Naive thymus-derived CD4-positive, alpha-beta T cell (primary cell): Measurements from ENCODE around the gene CAMTA1. TPM values are rescaled to one million over a fixed set of nuclear protein-coding genes. Genes with fewer than 3 reads are reported as not detected.

ENCODE experiments used
- ATAC-seq: fragments of 150-1000 bp; cut with Tn5 transposase; 2 replicates; pipeline ENCODE4 v1.10.0; 2021; ENCODE audit warnings: mild to moderate bottlenecking, moderate library complexity
- CTCF ChIA-PET: fragments of 350-600 bp; sonication (Branson Sonifier 250); formaldehyde crosslinking; loops from one replicate; lab custom pipeline; 2021; ENCODE audit warnings: antibody characterized with exemption; lab: Charles Lee
- POLR2A ChIA-PET: fragments of 350-600 bp; sonication (Branson Sonifier 250); formaldehyde crosslinking; loops from one replicate; lab custom pipeline; 2021; ENCODE audit warnings: antibody characterized with exemption, inconsistent platforms; lab: Charles Lee
- DNase-seq, 9 donors: peaks; one replicate each; pipeline versions ENCODE4 v3.0.0 to v3.0.0-alpha.2; 2020 to 2022; ENCODE audit warnings: mixed read lengths in 1 of 9
- H3K27ac ChIP-seq: one replicate; pipeline ENCODE4 v1.7.0; 2013; ENCODE audit warnings: mild to moderate bottlenecking, low read depth, low read length, moderate library complexity
- H3K27me3 ChIP-seq, 2 donors: one replicate each; pipeline ENCODE4 v1.7.0; 2013; ENCODE audit warnings: low read length in 2 of 2, mild to moderate bottlenecking in 2 of 2, moderate library complexity in 2 of 2; ENCODE audit not compliant: control insufficient read depth in 2 of 2, insufficient read depth in 2 of 2
- H3K36me3 ChIP-seq, 3 experiments: 1 replicate in 2 of 3; 2 replicates in 1 of 3; pipeline ENCODE4 v1.7.0; 2013; ENCODE audit warnings: low read length in 3 of 3, mild to moderate bottlenecking in 3 of 3, moderate library complexity in 1 of 3; ENCODE audit not compliant: insufficient read depth in 3 of 3, control insufficient read depth in 2 of 3
- H3K4me1 ChIP-seq, 2 donors: one replicate each; pipeline ENCODE4 v1.7.0; 2013; ENCODE audit warnings: low read length in 2 of 2, mild to moderate bottlenecking in 2 of 2, moderate library complexity in 1 of 2; ENCODE audit not compliant: control insufficient read depth in 2 of 2, insufficient read depth in 2 of 2
- H3K4me3 ChIP-seq: 2 replicates; pipeline ENCODE4 v1.7.0; 2013; ENCODE audit warnings: mild to moderate bottlenecking, low read length
- H3K9me3 ChIP-seq, 3 experiments: 1 replicate in 2 of 3; 2 replicates in 1 of 3; pipeline ENCODE4 v1.7.0; 2013; ENCODE audit warnings: low read length in 3 of 3; ENCODE audit not compliant: control insufficient read depth in 2 of 3
- H3K27ac Mint-ChIP-seq, 9 donors: one replicate each; pipeline ENCODE4 v1.8.0; 2020 to 2022; ENCODE audit warnings: mixed read lengths in 9 of 9, mild to moderate bottlenecking in 8 of 9, moderate library complexity in 5 of 9, inconsistent platforms in 2 of 9
- H3K27me3 Mint-ChIP-seq, 5 donors: one replicate each; pipeline ENCODE4 v1.8.0; 2021 to 2022; ENCODE audit warnings: mixed read lengths in 5 of 5, mild to moderate bottlenecking in 1 of 5
- H3K36me3 Mint-ChIP-seq, 5 donors: one replicate each; pipeline ENCODE4 v1.8.0; 2020 to 2022; ENCODE audit warnings: mixed read lengths in 5 of 5, mild to moderate bottlenecking in 3 of 5, inconsistent platforms in 1 of 5
- H3K4me1 Mint-ChIP-seq, 7 donors: one replicate each; pipeline ENCODE4 v1.8.0; 2020 to 2022; ENCODE audit warnings: mixed read lengths in 7 of 7, mild to moderate bottlenecking in 3 of 7, inconsistent platforms in 1 of 7
- H3K4me3 Mint-ChIP-seq, 10 donors: one replicate each; pipeline ENCODE4 v1.8.0; 2020 to 2022; ENCODE audit warnings: mild to moderate bottlenecking in 10 of 10, mixed read lengths in 10 of 10, moderate library complexity in 6 of 10, inconsistent platforms in 2 of 10
- H3K9me3 Mint-ChIP-seq, 11 donors: one replicate each; pipeline ENCODE4 v1.8.0; 2020 to 2022; ENCODE audit warnings: mixed read lengths in 11 of 11, mild to moderate bottlenecking in 4 of 11, inconsistent platforms in 1 of 11, moderate library complexity in 1 of 11
- intact Hi-C, 2 donors: fragments of 100-400 bp; cut with micrococcal nuclease; formaldehyde crosslinking; loops; one replicate each; pipeline ENCODE4 v1.15.1; 2023
- polyA plus RNA-seq, 2 donors: library from polyadenylated mRNA; unstranded; fragments of 300-500 nt; fragmentation: Illumina TruSeq; gene quantifications; one replicate each; pipeline ENCODE4 v1.2.3, GENCODE V29; 2021
- total RNA-seq, 6 experiments: library from RNA in 5 of 6; stranded (reverse) in 5 of 6; gene quantifications; 1 replicate in 5 of 6; 2 replicates in 1 of 6; pipeline ENCODE4 v1.2.3 and lab custom pipeline; 2021 to 2026

The CAMTA1 gene
- total and polyA plus RNA-seq, 7 experiments from 2014 or later, result 38.1 to 68.6 (median 42.6) TPM

GRCh38 chr1:6777813-6778212, 7.4 kb upstream of the CAMTA1 start:
- DNase-seq (no peak), ATAC-seq (no peak)
- CTCF ChIA-PET, result no interaction called here
- Mint-ChIP-seq H3K27me3 (peaks cover 0 to 20% (median 8%) of the 10 kb centered on the region in 5 donors), H3K9me3 (peaks cover 0 to 7% (median 0%) of the 10 kb centered on the region in 11 donors), H3K27ac (no peak overlapping the region), H3K36me3 (peaks cover 0 to 3% (median 0%) of the 10 kb centered on the region in 5 donors), H3K4me3 (no peak overlapping the region), H3K4me1 (peaks cover 0 to 10% (median 0%) of the 10 kb centered on the region in 7 donors)
- no peak overlapping the region for H3K27ac ChIP-seq
- H3K9me3 ChIP-seq, result no peaks in the 10 kb centered on the region
- no peaks in the 10 kb centered on the region for H3K27me3 ChIP-seq
- no peak overlapping the region for H3K4me3 ChIP-seq
- intact Hi-C loops, result no loop called here
- H3K4me1 ChIP-seq, result no peaks in the 10 kb centered on the region
- POLR2A ChIA-PET, result no interaction called here
- no peaks in the 10 kb centered on the region for H3K36me3 ChIP-seq

- ATAC-seq, result no peak
- Mint-ChIP-seq H3K27me3 (peaks cover 0 to 16% (median 3%) of the 10 kb centered on the region in 5 donors), H3K27ac (no peak overlapping the region), H3K4me1 (peaks cover 0 to 14% (median 9%) of the 10 kb centered on the region in 7 donors), H3K9me3 (peaks cover 0 to 7% (median 0%) of the 10 kb centered on the region in 11 donors), H3K4me3 (no peak overlapping the region), H3K36me3 (peaks cover 0 to 3% (median 0%) of the 10 kb centered on the region in 5 donors)
- H3K9me3 ChIP-seq, result no peaks in the 10 kb centered on the region
- no peak overlapping the region for H3K27ac ChIP-seq
- ChIA-PET POLR2A (no interaction called here), CTCF (interaction anchor here (0.7 kb wide), 2 partner anchors 113 to 292 kb away, joined by 3 read pairs; no protein-coding TSS in a partner anchor)
- DNase-seq, result no peak
- H3K4me1 ChIP-seq, result peaks cover 7 to 12% of the 10 kb centered on the region in 2 donors
- H3K36me3 ChIP-seq, result no peaks in the 10 kb centered on the region
- H3K27me3 ChIP-seq, result no peaks in the 10 kb centered on the region
- no peak overlapping the region for H3K4me3 ChIP-seq
- intact Hi-C loops, result no loop called here
Measured at GRCh38 chr1:6779089-6779805, 6.0 kb upstream of the CAMTA1 start.

- intact Hi-C loops, result loop anchor here (10.0 kb wide), 3 partner anchors 227 to 757 kb away; partner anchors contain the start of genes NOL9 (in 2 of the 2), TAS1R1 (in 2 of the 2) and TNFRSF25 (in 1 of the 2)
- Mint-ChIP-seq H3K4me3 (no peak overlapping the region), H3K4me1 (peaks cover 11 to 20% (median 19%) of the 10 kb centered on the region in 7 donors), H3K9me3 (no peaks in the 10 kb centered on the region), H3K27me3 (peaks cover 0 to 5% (median 0%) of the 10 kb centered on the region in 5 donors), H3K36me3 (peaks cover 0 to 4% (median 2%) of the 10 kb centered on the region in 5 donors), H3K27ac (peak overlapping the region in 1 of 9 donors; percentile 17)
- Histone ChIP-seq H3K36me3 (no peaks in the 10 kb centered on the region), H3K27ac (no peak overlapping the region), H3K4me3 (no peak overlapping the region), H3K27me3 (no peaks in the 10 kb centered on the region), H3K9me3 (no peaks in the 10 kb centered on the region), H3K4me1 (peaks cover 10 to 23% of the 10 kb centered on the region in 2 donors)
- ATAC-seq (no peak), DNase-seq (no peak)
- ChIA-PET CTCF (interaction anchor here (0.7 kb wide), 1 partner anchor 863 kb away, joined by 3 read pairs; no protein-coding TSS in a partner anchor), POLR2A (no interaction called here)
Measured at GRCh38 chr1:6782151-6782550, 3.1 kb upstream of the CAMTA1 start.

- Histone ChIP-seq H3K4me1 (peaks cover 13 to 25% of the 10 kb centered on the region in 2 donors), H3K4me3 (no peak overlapping the region), H3K36me3 (no peaks in the 10 kb centered on the region), H3K9me3 (no peaks in the 10 kb centered on the region), H3K27ac (no peak overlapping the region), H3K27me3 (no peaks in the 10 kb centered on the region)
- peaks cover 15 to 31% (median 30%) of the 10 kb centered on the region in 7 donors for H3K4me1 Mint-ChIP-seq
- ATAC-seq (no peak), DNase-seq (peak in 1 of 9 donors; percentile 0)
- CTCF ChIA-PET, result interaction anchor here (0.5 kb wide), 1 partner anchor 37 kb away, joined by 4 read pairs; no protein-coding TSS in a partner anchor
- no peaks in the 10 kb centered on the region for H3K9me3 Mint-ChIP-seq
- H3K4me3 Mint-ChIP-seq, result peak overlapping the region in 9 of 10 donors; percentile 84 to 95 (median 89)
- peaks cover 0 to 3% (median 0%) of the 10 kb centered on the region in 5 donors for H3K27me3 Mint-ChIP-seq
- POLR2A ChIA-PET, result no interaction called here
- intact Hi-C loops, result loop anchor here (10.0 kb wide), 3 partner anchors 228 to 758 kb away; partner anchors contain the start of genes NOL9 (in 2 of the 2), TAS1R1 (in 2 of the 2) and TNFRSF25 (in 1 of the 2)
- H3K27ac Mint-ChIP-seq, result peak overlapping the region in 5 of 9 donors; percentile 3 to 94 (median 91)
- H3K36me3 Mint-ChIP-seq, result peaks cover 0 to 5% (median 3%) of the 10 kb centered on the region in 5 donors
Measured at GRCh38 chr1:6783221-6783620, 2.0 kb upstream of the CAMTA1 start.

DNA sequence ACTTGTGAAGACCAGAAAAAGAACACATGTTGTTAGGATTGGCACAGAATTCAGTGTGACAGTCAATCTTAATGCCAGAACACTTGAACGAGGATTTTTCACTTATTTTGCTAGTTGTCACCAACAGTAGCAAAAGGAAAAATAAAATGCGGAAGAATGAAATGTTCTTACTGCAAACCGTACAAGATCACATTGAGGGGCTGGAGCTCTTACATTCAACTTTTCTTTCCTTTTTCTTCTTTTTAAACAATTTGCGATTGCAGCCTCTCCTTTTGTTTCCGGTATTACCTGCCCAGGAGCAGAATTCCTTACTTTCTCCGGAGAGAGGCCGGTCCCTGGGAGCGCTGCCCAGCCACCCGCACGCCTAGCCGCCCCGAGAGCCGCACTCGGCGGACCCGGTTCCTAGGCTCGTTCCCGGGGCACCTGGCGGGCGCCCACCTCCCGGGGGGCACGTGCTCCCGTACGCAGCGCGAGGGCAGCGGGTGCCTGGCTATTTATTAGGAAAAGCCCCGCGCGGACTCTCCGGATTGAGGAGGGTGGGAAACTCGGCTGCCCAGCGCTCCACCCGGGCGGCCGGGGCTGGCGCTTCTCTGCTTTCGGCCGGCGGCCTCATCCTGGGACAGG, 1.2 kb upstream of the CAMTA1 start:
- POLR2A ChIA-PET, result interaction anchor here (1.2 kb wide), 1 partner anchor 17 kb away, joined by 3 read pairs; no protein-coding TSS in a partner anchor
- DNase-seq, result peak in 2 of 9 donors; percentile 1 to 30
- H3K36me3 Mint-ChIP-seq, result peaks cover 0 to 11% (median 3%) of the 10 kb centered on the region in 5 donors
- peaks cover 0 to 3% (median 0%) of the 10 kb centered on the region in 5 donors for H3K27me3 Mint-ChIP-seq
- CTCF ChIA-PET, result no interaction called here
- Histone ChIP-seq H3K4me3 (peak overlapping the region; percentile 79), H3K27ac (peak overlapping the region; percentile 94), H3K4me1 (peaks cover 21 to 25% of the 10 kb centered on the region in 2 donors), H3K27me3 (no peaks in the 10 kb centered on the region), H3K36me3 (no peaks in the 10 kb centered on the region), H3K9me3 (no peaks in the 10 kb centered on the region)
- ATAC-seq, result no peak
- peak overlapping the region; percentile 80 to 94 (median 90) for H3K27ac Mint-ChIP-seq
- intact Hi-C loops, result loop anchor here (1.0 to 10.0 kb wide), 11 partner anchors 41 to 999 kb away; partner anchors contain the start of genes NOL9 (in 2 of the 2), TAS1R1 (in 2 of the 2), DNAJC11 (in 1 of the 2) and KLHL21 (in 1 of the 2)
- peaks cover 23 to 39% (median 38%) of the 10 kb centered on the region in 7 donors for H3K4me1 Mint-ChIP-seq
- peak overlapping the region; percentile 84 to 95 (median 88) for H3K4me3 Mint-ChIP-seq
- no peaks in the 10 kb centered on the region for H3K9me3 Mint-ChIP-seq
